Thoracic aorta (tissue), 2 donors: ENCODE data around the gene IL15. TPM values are rescaled to one million over a fixed set of nuclear protein-coding genes. Genes with fewer than 3 reads are reported as not detected.

Experiments
- ATAC-seq: fragments of 150-250 bp; one replicate; pipeline ENCODE4 v1.8.0; 2017; ENCODE audit warnings: low read depth; ENCODE audit not compliant: insufficient number of reproducible peaks, low FRiP score
- DNase-seq: peaks from one replicate; pipeline ENCODE4 v3.0.0-alpha.2; 2020; ENCODE audit warnings: low spot score
- H3K27ac ChIP-seq, 2 donors: fragments of 200-600 bp; sonication (generic); 1 replicate in 1 of 2; 2 replicates in 1 of 2; pipeline ENCODE4 v1.5.1; 2016; ENCODE audit warnings: mild to moderate bottlenecking in 2 of 2, moderate library complexity in 2 of 2
- H3K27me3 ChIP-seq: fragments of 200-600 bp; sonication (generic); replicated peaks from 2 replicates; pipeline ENCODE4 v1.6.0; 2016; ENCODE audit warnings: mild to moderate bottlenecking; ENCODE audit not compliant: insufficient read depth
- H3K36me3 ChIP-seq: fragments of 200-600 bp; sonication (generic); one replicate; pipeline ENCODE4 v1.5.1; 2016
- H3K4me1 ChIP-seq, 2 donors: fragments of 200-600 bp; sonication (generic); 1 replicate in 1 of 2; 2 replicates in 1 of 2; pipeline versions ENCODE4 v1.5.1 to v1.6.0; 2016; ENCODE audit warnings: low read depth in 2 of 2, mild to moderate bottlenecking in 1 of 2; ENCODE audit not compliant: control insufficient read depth in 1 of 2
- H3K4me3 ChIP-seq: fragments of 200-600 bp; sonication (generic); 2 replicates; pipeline ENCODE4 v1.5.1; 2016; ENCODE audit warnings: mild to moderate bottlenecking
- H3K9me3 ChIP-seq: fragments of 200-600 bp; sonication (generic); 2 replicates; pipeline ENCODE4 v1.5.1; 2016
- CTCF ChIP-seq: fragments of 200-600 bp; sonication (generic); IDR thresholded peaks from one replicate; pipeline ENCODE4 v1.5.1; 2019; ENCODE audit warnings: antibody characterized with exemption
- total RNA-seq, 2 donors: library from RNA; depleted of rRNA; stranded (reverse); fragments of >200 nt; gene quantifications; one replicate each; pipeline versions ENCODE4 v1.1.0 to v1.2.3, GENCODE V29; 2016

IL15 gene
- total RNA-seq, 2 donors from 2014 or later, result 9.3 to 12.6 TPM

GRCh38 chr4:141768954-141769353 is 132.6 kb downstream of the IL15 start:
- no peaks in the 10 kb centered on the region for H3K27me3 ChIP-seq
- ATAC-seq (no peak), DNase-seq (no peak)
- TF ChIP-seq CTCF, result no peak
- H3K36me3 ChIP-seq, result no peaks in the 10 kb centered on the region
- no peaks in the 10 kb centered on the region for H3K9me3 ChIP-seq
- no peak overlapping the region for H3K27ac ChIP-seq
- no peaks in the 10 kb centered on the region for H3K4me1 ChIP-seq
- no peak overlapping the region for H3K4me3 ChIP-seq

- TF ChIP-seq CTCF, result no peak
- DNase-seq, result no peak
- Histone ChIP-seq H3K27me3 (no peaks in the 10 kb centered on the region), H3K9me3 (no peaks in the 10 kb centered on the region), H3K27ac (no peak overlapping the region), H3K4me1 (no peaks in the 10 kb centered on the region), H3K36me3 (no peaks in the 10 kb centered on the region), H3K4me3 (no peak overlapping the region)
- no peak for ATAC-seq
These were observed 135.8 kb downstream of the IL15 start for GRCh38 chr4:141771889-141772830.

- TF ChIP-seq CTCF, result no peak
- H3K4me3 ChIP-seq, result no peak overlapping the region
- no peak overlapping the region for H3K27ac ChIP-seq
- no peaks in the 10 kb centered on the region for H3K36me3 ChIP-seq
- no peaks in the 10 kb centered on the region for H3K4me1 ChIP-seq
- no peak for DNase-seq
- no peaks in the 10 kb centered on the region for H3K9me3 ChIP-seq
- no peaks in the 10 kb centered on the region for H3K27me3 ChIP-seq
- ATAC-seq, result no peak
These were observed 136.5 kb downstream of the IL15 start for GRCh38 chr4:141772838-141773237.

- Histone ChIP-seq H3K36me3 (no peaks in the 10 kb centered on the region), H3K9me3 (no peaks in the 10 kb centered on the region), H3K27ac (no peak overlapping the region), H3K4me1 (no peaks in the 10 kb centered on the region), H3K4me3 (no peak overlapping the region), H3K27me3 (no peaks in the 10 kb centered on the region)
- TF ChIP-seq CTCF, result no peak
- ATAC-seq, result no peak
- no peak for DNase-seq
These were observed 145.8 kb downstream of the IL15 start for GRCh38 chr4:141782205-141782604.
